Omental fat pad (tissue), 4 donors: ENCODE measurements around the gene BCL2L1. TPM values are rescaled to one million over a fixed set of nuclear protein-coding genes. Genes with fewer than 3 reads are reported as not detected.
"Not testable (repeated sequence)": the region's sequence is repeated elsewhere in the genome, so short reads cannot be mapped to it uniquely, and the experiment has no call there.

Experiments used
- ATAC-seq: fragments of 150-250 bp; one replicate; pipeline ENCODE4 v1.9.1; 2016; ENCODE audit warnings: mild to moderate bottlenecking, moderate library complexity; ENCODE audit not compliant: low FRiP score
- DNase-seq: peaks from one replicate; pipeline ENCODE4 v3.0.0-alpha.2; 2019; ENCODE audit warnings: low spot score
- total RNA-seq, 4 donors: library from RNA; depleted of rRNA; stranded (reverse); fragments of >200 nt; gene quantifications; one replicate each; pipeline ENCODE4 v1.1.0, GENCODE V29; 2016
- TF ChIP-seq, protein P1 (sequence below), 3 donors: fragments of 450-650 bp; IDR thresholded peaks; one replicate each; pipeline ENCODE4 v1.5.1; 2016 to 2017; ENCODE audit warnings: antibody characterized with exemption in 3 of 3, mild to moderate bottlenecking in 3 of 3, moderate library complexity in 2 of 3

BCL2L1 gene
- total RNA-seq, 4 donors from 2014 or later = 65.0 to 140 (median 112) TPM

DNA sequence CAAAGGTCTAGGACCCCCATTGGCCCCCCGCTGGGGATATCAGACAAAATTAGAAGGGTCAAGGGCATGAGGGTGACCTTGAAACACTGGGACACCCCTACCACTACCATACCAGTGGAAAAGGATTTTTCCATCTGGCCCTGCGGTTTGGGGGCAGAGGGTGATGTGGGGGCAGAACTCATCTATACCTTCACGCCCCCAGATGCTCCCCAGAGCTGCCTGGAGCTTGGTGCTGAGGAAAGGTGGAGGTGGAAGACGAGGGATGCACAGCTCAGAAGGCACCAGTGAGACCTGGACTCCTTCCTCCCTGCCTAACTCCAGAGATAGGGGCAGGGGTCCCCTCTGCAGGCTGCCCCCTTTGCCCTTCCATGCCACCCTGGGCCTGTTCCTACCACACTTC, 83.9 kb downstream of the BCL2L1 start:
- TF ChIP-seq, protein P1, sequence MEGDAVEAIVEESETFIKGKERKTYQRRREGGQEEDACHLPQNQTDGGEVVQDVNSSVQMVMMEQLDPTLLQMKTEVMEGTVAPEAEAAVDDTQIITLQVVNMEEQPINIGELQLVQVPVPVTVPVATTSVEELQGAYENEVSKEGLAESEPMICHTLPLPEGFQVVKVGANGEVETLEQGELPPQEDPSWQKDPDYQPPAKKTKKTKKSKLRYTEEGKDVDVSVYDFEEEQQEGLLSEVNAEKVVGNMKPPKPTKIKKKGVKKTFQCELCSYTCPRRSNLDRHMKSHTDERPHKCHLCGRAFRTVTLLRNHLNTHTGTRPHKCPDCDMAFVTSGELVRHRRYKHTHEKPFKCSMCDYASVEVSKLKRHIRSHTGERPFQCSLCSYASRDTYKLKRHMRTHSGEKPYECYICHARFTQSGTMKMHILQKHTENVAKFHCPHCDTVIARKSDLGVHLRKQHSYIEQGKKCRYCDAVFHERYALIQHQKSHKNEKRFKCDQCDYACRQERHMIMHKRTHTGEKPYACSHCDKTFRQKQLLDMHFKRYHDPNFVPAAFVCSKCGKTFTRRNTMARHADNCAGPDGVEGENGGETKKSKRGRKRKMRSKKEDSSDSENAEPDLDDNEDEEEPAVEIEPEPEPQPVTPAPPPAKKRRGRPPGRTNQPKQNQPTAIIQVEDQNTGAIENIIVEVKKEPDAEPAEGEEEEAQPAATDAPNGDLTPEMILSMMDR (IDR thresholded peaks at IDR 0.05) = no peak
- DNase-seq (no peak), ATAC-seq (no peak)

DNA sequence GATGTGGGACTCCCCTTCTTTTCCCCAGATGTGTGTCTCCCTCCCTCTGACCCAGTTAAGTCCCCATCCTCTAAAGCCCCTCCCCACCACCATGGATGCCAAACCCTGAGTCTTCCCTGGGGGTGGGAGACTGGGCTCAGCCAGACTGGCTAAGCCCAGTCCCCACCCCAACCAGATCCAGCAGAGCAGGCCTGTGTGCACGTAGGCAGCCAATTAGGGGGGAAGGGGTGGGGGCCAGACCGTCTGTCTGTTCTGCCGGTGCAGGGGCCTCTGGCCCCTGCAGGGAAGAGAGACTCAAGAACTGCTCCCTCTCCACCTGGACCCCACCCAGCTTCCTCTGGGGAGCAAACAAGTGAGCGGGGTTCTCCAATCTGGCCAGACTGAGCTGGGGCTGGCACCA, 84.4 kb downstream of the BCL2L1 start:
- TF ChIP-seq, protein P1 (IDR thresholded peaks at IDR 0.05) = no peak
- ATAC-seq = no peak
- no peak for DNase-seq

DNA sequence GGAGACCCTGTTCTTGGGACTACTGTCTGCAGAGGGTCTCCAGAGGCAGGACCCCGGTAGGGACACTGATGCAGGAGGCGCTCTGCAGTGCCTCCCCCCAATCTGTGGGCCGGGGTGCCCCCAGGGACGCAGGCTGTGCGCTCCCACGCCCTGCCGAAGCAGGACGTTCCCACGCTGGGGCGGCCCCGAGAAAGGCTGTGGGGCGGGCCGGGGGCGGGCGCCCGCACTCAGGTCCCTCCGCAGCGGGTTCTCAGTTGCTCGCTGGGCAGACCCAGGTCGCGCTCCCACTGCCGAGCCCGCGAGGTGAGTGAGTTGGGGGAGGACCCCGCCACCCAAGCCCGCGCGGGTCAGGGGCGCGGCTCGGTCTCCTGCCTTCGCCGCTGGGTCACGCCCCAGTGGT, 85.0 kb downstream of the BCL2L1 start, which contains the start of gene COX4I2:
COX4I2 (plus strand) TSS at position 253 of the 400 bp plus-strand sequence. CDS start 1,106 bp downstream, outside the sequence.
- TF ChIP-seq, protein P1 (IDR thresholded peaks at IDR 0.05) = no peak
- no peak for ATAC-seq

DNA sequence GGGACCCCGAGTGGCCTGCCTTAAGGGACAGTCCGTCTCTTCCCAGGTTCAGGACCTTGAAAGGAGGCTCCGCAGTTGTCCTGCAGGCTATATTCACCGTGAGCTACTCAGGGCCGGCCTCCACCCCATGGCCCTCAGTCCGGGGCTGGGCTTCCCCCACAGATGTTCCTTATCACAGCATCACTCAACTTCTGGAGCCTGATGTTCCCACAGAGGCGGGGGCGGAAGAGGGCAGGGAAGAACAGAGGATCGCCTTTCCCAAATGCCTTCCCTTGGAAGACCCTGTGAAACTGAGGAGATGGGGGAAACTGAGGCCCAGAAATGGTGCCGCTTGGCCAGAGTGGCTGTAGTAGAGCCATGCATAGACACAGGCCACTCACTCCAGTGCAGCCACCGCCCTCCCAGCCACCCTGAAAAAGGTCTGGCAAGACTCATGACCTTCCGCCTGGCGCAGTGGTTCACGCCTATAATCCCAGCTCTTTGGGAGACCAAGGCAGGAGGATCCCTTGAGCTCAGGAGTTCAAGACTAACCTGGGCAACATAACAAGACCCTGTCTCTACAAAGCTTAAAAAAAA, 89.2 kb downstream of the BCL2L1 start:
- TF ChIP-seq, protein P1 (IDR thresholded peaks at IDR 0.05) = no peak
- no peak for ATAC-seq
- no peak for DNase-seq

More for the DNA sequence above, 85.0 kb downstream of the BCL2L1 start, which contains the start of gene COX4I2:
- DNase-seq = no peak

DNA sequence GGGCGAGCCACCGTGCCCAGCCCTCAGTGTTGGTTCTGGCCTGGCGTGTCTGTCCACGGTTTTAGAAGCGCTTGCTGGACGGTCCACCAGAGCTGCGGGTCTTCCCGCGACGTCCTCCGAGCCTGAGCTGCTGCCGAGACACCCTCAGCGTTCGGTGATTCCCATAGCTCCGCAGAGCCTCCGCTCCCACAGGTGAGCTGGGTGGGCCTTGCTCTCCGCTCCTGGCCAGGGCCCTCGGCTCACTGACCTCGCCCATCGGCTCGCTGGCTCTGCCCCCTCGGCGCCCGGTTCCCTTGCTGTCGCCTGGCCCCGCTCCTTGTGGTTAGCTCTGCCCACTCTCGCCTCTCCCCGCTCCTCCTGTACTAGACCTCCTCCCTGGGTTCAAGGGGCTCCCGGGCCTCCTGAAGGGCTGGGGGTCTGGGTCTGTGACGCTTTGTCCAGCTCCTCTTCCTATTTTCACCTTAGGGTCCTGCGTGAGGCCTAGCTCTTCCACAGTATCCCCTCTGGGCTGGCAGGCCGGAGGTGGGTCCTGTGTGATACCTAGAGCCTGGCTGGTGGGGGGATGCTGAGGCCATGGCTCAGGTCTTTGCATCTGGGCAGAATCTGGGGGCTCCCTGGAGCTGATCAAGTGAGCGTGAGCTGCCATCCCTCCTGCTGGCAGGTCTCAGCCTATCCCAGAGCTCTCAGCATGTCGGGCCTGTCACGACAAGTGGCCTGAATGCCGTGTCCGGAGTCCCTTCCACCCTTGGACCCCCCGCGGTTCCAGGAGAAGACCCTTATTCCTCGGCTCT, 89.9 kb downstream of the BCL2L1 start:
- no peak for ATAC-seq

DNA sequence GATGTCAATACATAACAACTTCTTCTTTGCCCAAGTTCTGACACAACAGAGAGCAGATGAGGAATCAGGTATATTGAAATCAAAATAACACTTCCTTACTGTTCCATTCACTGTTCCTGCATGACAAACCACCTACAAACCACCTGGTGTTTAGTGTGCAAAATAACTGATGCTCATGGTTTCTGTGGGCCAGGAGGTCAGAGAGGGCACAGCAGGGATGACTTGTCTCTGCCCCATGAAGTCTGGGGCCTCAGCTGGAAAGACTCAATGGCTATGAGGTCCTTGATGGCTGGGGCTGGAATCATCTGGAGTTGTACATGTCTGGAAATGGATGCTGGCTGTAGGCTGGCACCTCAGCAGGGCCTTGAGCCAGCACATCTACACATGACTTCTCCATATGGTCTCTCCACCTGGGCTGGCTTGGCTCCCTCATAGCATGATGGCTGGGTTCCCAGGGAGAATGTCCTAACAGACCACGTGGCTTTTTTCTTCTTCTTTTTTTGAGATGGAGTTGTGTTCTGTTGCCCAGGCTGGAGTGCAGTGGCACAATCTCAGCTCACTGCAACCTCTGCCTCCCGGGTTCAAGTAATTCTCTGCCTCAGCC, 92.4 kb downstream of the BCL2L1 start:
- ATAC-seq (no peak), DNase-seq (no peak)
- TF ChIP-seq, protein P1 (IDR thresholded peaks at IDR 0.05) = no peak

More for the DNA sequence above, 89.9 kb downstream of the BCL2L1 start:
- TF ChIP-seq, protein P1 (IDR thresholded peaks at IDR 0.05) = no peak
- DNase-seq = no peak

DNA sequence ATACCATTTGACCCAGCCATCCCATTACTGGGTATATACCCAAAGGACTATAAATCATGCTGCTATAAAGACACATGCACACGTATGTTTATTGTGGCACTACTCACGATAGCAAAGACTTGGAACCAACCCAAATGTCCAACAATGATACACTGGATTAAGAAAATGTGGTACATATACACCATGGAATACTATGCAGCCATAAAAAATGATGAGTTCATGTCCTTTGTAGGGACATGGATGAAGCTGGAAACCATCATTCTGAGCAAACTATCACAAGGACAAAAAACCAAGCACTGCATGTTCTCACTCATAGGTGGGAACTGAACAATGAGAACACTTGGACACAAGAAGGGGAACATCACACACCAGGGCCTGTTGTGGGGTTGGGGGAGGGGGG, 94.6 kb downstream of the BCL2L1 start:
- not testable (repeated sequence) for DNase-seq, ATAC-seq

DNA sequence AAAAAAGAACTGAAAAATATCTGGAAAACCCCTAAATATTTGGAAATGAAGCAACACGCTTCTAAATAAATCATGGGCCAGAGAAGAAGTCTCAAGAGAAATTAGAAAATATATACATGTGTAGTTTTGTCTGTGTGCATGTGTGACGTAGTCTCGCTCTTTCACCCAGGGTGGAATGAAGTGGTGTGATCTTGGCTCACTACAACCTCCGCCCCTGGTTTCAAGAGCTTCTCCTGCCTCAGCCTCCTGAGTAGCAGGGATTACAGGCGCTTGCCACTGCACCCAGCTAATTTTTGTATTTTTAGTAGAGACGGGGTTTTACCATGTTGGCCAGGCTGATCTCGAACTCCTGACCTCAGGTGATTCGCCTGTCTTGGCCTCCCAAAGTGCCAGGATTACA, 96.1 kb downstream of the BCL2L1 start:
- not testable (repeated sequence) for ATAC-seq, DNase-seq

DNA sequence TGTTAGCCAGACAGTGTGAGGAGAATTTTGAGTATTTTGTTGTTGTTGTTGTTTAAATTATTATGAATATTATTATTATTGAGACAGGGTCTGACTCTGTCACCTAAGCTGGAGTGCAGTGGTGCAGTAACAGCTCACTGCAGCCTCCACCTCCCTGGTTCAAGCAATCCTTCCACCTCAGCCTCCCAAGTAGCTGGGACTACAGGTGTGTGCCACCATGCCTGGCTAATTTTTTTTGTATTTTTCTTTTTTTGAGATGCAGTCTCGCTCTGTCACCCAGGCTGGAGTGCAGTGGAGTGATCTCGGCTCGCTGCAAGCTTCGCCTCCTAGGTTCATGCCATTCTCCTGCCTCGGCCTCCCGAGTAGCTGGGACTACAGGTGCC, 99.6 kb downstream of the BCL2L1 start:
- not testable (repeated sequence) for ATAC-seq, DNase-seq
